Activated gamma-delta T cell (primary cell): ENCODE results near the gene FAM53A.
"Not testable (repeated sequence)": the region's sequence is repeated elsewhere in the genome, so short reads cannot be mapped to it uniquely, and the experiment has no call there.

Source experiments
- DNase-seq: peaks from one replicate; lab custom pipeline; 2025; lab: John Stamatoyannopoulos, UW

The FAM53A gene

DNA sequence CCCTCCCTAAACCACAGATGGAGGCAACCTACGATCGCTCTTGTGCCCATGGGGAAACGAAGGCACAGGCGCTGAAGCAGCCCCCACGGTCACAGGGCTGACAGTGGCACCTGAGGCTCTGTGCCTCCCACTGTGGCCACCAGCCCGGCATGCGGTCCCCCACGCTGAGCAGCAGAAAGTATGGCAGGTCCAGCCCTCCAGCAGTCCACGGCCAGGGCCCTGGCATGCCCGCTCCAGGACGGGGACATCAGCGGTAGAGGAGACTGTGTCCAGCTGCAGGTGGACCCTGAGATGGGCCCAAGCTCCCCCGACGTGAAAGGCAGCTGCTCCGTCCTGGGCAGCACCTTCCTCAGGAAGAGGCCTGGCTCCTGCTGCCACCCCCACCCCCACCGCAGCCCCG is 61.2 kb downstream of the FAM53A start:
- DNase-seq: no peak

DNA sequence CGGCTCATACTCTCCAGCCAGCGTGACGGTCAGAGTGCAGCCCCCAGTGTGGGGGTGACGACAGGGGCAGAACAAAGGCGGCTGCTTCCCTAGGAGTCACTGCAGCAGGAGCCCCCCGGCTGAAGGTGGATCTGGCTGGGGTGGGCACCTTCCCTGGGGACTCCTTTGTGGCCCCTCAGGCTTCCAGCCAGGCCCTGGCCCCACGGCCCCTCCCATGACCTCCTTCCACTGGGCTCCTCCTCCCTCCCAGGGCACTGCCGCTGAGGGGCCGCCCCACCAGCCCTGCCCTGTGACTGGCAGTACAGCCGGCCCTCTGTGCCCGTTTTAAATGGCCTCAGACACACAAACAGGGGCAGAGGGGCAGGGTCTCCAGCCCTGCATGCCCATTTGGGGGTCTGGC is 61.9 kb downstream of the FAM53A start:
- DNase-seq: no peak

DNA sequence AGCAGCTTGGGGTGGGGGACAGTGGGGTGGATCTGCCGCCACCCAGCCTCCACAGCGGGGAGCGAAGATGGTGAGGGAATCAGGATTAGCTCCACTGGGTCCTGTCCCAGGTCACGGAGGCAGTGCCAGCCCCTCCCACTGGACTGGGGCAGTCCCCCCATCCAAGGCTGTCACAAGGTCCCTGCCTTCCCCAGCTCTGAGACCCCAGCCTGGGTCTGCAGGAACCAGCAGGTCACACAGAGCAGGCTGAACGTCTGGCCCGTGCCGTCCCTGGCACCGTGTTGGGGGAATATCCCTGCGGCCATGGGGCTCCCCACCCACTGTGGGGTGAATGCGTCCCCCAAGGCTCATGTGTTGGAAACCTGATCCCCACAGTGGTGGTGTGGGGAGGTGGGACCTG is 62.6 kb downstream of the FAM53A start:
- DNase-seq: no peak

DNA sequence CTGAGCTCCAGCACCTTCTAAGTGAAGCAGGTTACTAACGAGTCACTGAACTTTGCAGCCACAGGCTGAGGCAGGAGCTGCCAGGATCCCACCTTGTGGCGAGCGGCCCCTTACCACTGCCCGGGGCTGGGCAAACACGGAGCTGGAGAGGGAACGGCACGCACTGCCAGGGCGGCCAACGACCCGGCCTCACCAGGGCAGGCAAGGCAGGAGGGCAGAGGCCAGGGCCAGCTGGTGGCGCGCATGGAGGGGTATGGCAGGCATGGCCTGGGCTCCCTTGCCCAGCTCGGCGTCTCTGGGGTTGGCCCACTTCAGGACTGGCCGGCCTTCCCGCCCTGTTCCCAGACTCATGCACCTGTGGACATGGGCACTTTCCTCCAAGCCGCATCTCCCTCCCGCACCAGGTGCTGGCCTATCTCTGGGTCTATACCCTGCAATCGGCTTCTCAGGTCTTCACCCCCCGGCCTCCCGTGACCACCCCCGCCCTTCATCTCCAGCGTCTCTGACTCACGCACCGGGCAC is 64.9 kb downstream of the FAM53A start:
- no peak for DNase-seq

DNA sequence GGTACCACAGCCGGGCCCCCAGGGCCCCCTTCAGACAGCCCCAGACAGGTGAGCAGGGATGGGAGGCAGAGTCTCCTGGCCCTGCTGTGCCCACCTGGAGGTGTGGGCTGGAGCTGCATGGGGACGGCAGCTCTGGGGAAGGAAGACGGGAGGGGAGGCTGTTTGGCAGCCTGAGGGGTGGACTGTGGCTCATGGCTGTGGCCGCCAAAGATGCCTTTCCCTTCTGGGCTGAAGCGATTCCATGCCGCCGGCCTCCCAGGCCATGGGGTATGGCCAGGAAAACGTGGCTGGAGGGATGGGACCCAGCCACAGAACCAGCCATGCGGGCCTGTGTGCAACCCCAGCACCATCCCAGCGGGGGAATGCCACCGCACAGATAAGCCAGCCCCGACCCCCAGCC is 65.7 kb downstream of the FAM53A start:
- no peak for DNase-seq

DNA sequence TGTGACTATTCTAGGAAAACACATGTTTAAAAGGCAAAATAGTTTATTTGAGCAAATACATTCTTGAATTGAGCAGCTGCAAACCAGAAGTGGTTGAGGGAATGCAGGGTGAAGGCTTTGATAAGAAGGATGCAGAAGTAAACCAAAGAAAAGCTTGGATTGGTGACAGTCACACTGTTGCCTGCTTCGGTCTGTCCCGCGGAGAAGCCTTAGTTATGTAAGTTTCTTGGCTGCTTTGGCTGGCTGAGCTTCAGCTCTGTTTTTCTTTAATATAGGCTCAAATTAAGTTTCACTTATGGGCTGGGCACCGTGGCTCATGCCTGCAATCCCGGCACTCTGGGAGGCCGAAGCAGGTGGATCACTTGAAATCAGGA is 67.6 kb downstream of the FAM53A start:
- no peak for DNase-seq

DNA sequence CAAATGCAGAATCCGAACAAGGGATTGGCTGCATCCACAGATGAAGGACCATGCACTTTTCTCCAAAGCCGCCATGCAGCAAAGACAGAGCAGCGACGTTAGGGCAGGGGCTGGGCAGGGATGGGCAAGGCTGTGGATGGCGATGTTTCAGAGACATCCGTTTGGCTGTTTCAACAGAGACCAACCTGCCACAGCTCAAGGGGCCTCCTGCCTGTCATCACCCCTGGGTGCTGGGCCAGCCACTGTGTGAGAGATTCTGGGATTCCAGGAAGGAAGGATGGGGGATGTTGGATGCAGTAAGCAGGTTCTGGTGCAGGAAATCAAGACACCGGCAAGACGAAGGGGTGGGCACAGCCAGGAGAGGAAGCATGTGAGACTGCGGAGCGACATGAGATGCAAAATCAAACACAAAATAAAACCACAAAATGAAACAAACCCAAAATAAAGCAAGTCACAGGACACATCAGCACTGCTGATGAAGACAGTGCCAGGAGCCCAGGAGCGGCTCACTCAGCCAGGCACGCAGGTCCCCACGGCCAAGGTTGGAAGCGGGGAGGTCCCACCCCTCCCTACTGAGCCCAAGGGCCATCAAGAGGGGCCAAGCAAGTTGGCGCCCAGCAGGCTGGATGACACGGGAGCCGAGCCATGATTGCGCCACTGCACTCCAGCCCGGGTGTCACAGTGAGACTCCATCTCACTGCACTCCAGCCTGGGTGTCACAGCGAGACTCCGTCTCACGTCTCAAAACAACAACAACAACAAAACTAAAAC is 68.1 kb downstream of the FAM53A start:
- no peak for DNase-seq

DNA sequence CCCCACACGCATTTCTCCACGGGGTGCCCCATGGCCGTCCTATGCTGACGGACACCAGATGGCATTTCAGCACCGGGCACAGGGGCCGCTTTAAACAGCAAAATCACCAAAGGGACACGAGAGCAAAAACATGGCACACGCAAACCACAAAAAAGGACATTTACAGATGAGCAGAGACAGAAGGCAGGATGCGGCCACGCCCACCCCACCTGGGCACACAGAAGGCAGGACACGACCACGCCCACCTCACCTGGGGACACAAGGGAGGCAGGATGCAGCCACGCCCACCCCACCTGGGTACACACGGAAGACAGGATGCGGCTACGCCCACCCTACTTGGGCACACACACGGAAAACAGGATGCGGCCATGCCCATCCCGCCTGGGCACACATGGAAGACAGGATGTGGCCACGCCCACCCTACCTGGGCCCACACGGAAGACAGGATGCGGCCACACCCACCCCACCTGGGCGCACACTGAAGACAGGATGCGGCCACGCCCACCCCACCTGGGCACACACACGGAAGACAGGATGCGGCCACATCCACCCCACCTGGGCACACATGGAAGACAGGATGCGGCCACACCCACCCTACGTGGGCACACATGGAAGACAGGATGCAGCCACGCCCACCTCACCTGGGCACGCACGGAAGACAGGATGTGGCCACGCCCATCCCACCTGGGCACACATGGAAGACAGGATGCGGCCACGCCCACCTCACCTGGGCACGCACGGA is 69.1 kb downstream of the FAM53A start:
- no peak for DNase-seq

DNA sequence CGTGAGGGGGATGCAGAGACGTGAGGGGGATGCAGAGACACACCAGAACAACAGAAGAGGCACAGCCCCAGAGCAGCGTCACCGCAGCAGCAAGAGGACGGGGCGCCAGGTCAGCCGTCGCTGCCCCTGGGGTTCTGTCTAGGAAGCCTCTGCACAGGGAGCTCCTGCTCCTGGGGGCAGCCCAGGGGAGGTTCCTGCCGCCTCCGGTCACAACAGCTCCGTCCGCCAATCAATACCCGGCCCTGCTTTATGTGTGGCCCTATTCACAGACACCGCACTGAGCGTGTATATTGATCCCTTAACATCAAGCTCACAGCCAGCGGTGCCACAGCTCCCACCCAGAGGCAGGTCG is 69.6 kb downstream of the FAM53A start:
- DNase-seq: no peak

DNA sequence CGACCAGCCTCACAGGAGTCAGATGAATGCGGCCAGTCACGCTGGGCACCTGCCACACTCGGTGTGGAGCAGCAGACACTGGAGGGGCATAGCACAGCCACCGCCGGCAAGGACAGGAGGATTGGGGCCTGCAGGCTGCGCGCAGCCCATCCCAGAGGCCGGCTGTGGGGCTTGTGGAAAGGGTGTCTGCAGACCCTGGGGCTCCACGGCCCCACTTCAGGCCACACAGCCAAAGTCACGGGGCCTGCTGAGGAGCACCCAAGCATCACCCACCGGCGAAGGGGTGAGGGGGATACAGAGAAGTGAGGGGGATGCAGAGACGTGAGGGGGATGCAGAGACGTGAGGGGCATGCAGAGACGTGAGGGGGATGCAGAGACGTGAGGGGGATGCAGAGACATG is 70.1 kb downstream of the FAM53A start:
- DNase-seq: no peak

DNA sequence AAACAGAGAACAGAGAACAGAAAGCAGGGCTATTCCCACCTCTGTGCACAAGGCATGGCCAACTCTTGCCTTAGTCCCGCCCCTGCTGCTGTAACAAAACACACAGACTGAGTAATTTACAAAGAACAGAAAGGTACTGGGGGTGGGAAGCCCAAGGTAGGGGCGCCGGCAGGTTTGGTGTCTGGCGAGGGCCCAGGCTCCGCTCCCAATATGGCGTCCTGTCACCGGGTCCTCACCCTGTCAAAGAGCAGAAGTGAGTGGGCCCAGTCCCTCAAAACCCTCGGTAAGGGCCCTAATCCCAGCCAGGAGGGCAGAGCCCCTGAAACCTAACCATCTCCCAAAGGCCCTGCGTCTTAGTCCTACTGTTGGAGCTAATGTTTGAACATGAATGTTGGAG is 71.0 kb downstream of the FAM53A start:
- DNase-seq: no peak

DNA sequence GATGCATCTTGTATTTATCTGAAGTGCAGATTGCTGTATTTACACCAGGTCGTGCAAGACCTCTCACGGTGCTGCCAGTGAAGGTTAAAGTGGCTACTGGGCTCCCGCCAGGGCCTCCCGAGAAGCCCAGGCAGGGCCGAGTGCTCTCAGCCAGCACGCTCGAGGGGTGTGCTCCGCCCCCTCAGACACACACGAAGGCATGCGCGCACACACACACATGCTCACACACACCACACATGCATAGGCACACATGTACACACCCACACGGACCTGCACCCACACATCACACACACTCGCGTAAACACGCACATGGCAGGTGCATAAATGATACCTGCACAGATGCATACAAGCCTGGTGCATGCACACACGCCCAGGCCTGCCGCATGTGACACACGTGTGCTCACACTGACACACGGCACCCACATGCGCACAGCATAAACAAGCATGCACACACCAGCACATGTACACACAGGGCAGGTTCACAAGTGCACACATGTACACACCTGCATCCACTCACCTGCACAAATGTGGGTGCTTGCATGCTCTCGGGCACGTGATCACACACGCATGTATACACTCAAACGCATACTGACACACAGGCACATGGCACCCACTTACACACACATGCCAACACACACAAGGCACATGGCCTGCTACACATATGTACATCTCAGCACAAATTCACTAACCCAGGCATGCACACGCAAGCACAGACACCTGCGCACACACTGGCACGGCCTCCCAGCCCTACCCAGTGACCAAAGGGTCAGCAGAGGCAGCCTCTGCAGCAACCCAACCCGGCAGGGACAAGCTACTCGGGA is 71.6 kb downstream of the FAM53A start:
- DNase-seq: no peak

DNA sequence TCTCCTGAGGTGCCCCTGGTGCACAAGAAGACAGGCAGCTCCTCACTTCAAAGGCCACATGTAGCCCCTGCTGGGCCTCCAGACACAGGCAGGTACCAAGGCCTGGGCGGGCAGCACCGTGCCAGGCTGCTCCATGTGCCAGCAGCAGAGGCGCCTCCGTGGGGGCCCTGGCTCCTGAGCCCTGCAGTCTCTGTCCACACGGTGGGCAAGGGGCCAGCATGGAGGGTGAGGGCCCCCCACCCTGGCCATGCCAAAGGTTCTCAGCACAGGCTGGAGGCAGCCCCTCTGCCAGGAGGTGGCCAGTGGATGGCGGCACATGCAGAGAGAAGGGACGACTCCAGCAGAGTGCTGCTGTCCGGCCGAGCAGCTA is 72.6 kb downstream of the FAM53A start:
- no peak for DNase-seq

DNA sequence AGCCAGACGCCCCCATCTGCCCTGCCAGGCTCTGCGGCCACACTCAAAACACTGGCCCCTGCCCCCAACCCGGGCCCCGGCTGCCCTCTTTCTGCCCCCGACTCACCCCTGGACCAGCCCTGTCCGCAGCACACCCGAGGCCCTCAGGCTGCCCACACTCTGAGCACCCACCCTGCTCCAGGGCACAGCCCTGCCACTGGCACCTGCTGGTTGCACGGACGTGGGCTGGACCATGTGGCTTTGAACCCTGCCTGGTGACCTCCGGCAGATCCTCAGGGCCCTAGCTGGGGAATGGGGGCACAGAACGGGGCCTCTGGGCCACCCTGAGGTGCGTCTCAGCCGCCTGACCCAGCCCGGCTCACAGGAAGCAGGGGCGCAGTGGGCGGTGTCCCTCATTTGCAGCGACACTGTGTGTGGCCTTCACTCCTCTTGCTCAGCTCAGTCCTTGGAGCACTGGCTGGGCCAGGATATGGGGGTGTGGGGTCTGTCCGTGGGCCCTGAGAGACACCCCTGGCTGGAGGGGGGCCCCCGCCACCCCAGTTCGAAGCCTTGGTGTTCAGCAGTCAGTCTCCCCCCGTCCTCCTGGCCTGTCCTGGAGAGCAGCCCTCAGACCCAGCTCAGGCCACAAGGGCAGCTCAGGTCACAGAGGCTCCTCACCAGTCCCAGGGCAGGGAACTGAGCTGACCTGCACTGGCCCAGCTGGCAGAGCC is 73.2 kb downstream of the FAM53A start:
- DNase-seq: no peak

DNA sequence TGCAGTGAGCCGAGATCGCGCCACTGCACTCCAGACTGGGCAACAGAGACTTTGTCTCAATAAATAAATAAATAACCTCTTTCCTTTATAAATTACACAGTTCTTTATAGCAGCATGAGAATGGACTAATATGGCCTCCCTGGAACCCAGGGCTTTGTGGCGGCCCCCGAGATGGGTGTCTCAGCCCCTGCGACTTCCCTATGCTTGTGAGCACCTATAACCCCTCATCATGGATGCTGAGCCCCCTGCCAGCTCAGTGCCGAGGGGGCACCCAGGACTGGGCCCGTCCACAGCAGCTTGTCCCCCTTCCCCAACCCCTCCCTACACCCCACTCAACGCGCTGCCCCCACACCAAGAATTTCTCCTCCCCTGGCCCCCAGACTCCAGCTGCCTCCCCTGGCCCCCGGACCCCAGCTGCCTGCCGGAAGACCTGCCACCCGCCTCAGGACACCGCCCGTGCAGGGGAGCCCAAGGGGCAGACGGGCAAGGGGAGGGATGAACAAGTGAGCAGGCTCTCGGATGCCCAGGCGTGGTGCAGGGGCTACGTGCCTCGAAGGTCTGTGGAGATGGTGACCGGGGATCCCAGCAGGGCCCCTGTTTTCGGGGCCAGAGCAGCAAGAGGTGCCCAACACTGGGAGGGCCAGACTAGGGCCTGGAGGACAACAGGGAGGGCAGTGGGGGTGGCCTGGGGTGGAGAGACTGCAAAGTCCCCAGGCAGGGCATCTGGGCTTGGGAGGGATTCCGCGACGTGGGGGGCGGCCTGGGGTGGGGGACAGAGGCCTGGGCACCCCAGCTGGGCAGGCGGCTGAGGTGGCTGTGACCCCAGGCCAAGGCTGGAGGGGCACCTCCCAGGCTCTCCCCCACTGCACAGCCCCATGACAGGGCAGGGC is 74.0 kb downstream of the FAM53A start:
- DNase-seq: no peak

DNA sequence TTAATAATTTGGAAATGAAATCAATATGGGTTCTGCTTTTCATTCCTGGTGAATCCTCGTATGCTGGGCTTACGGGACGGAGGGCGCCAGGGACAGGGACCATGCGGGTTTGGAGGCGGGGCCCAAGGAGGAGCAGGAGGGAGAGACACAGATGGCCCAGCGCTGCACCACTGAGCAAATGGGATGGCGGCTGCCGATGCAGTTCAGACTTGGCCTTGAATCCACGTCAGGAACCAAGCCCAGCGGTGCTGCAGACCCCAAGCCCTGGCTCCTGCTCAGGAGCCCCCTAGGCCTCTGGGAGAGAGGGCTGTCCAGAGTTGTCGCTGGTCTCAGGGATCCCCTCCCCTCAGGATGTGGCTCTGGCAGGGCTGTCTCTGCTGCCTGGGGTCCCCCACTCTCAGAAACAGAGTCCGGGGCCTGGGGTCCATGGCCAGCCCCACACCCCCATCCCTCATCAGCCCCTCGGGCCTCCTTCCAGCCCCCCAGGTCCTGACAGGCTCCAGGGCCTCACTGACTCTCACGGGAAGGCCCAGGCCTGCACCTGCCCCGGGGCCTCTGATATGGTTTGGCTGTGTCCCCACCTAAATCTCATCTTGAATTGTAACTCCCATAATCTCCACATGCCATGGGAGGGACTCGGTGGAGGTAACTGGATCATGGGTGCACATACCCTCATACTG is 75.2 kb downstream of the FAM53A start:
- DNase-seq: no peak

DNA sequence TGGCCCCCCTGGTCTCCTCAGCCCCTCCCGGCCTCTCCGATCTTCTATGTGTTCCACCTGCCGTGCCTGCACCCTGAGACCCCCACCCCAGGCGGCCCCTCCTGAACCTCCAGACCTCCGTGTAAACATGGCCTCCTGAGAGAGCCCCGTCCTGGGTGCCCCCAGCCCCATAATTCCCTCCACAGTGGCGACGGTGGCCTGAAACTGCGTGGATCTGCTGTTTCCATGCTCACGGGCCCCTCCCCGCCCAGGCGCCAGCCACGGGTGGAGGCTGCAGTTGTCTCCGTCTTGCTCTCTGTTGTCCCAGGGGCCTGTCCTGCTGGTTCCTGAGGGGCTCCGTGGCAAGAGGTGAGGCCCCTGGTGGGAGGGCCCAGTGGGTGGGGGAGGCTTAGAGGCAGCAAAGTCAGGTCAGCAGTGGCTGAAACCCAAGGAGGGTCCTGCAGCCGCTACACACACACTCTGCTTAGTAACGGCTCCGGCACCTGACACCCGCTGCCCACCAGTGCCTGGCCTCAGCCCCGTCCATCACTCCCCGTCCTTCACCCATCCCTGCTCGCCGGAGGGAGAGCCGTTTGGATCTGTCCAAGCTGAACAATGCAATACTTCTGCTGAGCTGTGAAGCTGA is 75.8 kb downstream of the FAM53A start:
- DNase-seq: no peak

DNA sequence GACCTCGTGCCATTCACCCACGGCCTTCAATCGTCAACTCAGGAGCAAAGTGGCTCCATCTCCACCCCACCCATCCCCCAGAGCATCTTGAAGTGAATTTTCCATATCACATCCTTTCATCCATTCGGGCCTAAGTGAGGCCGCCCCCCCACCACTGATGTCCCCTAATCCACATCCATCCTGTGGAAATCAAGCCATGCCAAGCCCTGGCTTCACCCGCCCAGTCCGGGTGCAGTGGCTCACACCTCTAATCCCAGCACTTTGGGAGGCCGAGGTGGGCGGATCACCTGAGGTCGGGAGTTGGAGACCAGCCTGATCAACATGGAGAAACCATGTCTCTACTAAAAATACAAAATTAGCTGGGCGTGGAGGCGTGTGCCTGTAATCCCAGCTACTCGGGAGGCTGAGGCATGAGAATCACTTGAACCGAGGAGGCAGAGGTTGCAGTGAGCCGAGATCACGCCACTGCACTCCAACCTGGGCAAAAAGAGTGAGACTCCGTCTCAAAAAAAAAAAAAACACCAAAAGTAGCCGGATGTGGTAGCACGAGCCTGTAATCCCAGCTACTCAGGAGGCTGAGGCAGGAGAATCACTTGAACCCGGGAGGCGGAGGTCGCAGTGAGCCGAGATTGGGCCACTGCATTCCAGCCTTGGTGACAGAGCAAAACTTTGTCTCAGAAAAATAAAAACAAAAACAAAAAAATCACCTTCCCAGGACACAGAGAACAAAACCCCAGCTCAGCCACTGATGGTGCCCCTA is 76.5 kb downstream of the FAM53A start:
- DNase-seq: not testable (repeated sequence)

DNA sequence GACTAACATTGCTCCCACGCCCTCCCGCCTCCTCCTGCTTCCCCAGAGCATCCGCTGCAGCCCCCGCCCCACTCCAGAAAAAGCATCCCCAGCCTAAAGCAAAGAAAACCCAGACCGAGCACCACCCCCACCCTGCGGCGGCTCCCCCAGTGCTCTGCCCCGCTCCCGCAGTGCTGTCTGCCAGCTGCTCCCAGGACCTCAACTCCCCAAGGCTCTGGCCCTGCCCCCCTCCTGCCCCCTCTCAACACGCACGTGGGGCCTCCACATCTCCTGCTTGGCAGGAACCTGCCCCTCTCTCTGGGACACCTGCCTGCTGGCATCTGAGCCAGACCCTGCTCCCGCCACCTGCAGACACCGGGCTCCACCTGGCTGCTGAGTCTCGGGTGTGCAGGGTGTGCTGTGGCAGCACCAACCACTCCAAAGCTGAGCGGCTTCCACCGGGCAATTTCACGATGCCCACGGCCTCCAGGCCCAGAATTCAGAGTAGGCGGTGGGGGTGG is 79.4 kb downstream of the FAM53A start:
- DNase-seq: no peak
